ENCODE results near the gene TBC1D32.

The TBC1D32 gene

DNA sequence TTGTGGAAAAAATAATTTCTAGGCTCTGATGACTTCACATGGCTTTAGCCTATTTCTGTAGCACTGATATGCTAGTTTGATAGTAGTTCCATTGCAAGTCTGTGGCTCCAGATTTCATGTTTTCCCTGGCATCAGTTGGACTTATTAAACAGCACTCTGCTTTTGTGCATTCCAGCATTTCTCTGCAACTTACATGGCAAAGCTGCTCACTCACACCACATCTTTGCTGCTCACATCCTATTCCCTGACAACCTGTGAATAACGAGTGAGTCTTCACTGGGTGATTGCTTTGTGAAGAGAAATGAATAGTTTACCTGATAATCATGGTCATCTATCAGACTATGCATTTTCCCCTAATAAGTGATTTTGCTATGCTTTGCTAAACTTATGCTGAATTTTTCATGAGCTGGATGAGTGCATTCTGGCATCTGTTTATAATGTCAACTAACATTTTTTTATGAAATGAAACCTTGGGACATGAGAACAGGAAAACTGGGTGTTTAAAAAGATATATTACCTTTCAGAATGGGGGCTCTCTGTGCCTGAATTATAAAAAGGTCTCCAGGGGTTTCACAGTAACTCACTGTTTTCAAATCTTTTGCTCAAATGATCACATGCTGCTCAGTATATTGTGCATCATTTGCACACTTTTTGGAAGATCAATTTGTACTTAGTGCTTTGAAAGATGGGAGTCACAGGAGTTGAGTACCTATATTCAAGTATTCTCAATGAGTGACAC is 301.8 kb downstream of the TBC1D32 start:
- DNase-seq (ENCODE audit: low spot score in 2 of 2) (no peak), ATAC-seq (ENCODE audit: low read depth) (no peak)
- Mint-ChIP-seq H3K9me3 (no peaks in the 10 kb centered on the region), H3K4me1 (no peaks in the 10 kb centered on the region), H3K36me3 (no peaks in the 10 kb centered on the region), H3K27me3 (no peaks in the 10 kb centered on the region), H3K27ac (no peak overlapping the region), H3K4me3 (no peak overlapping the region)

Data from memory B cell (primary cell).